ENCODE measurements around the gene ADGRD1.

The ADGRD1 gene

DNA sequence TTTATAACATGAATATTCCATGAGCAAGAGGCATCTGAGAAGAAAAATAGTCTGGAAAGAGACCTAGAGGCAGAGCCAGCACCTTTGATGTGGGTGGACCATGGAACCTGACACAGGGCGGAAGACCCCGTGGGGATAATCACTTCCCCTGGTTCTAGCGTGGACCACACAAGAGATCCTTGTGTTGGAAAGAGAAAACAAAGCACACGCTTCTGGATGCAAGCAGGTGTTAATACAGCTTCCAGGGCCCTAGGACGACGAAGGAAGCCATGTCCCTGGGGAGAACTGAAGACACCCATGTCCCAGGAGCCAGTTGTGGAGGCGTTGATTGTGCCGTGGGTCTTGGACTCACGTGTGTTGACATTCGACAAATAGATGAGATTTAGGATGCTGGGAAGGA lies 102.9 kb downstream of the ADGRD1 start:
- TF ChIP-seq FOXP2 (optimal IDR thresholded peaks at IDR 0.05; ENCODE audit: borderline replicate concordance, extremely low read depth, extremely low read length, insufficient read depth) (no peak), SIN3A (IDR thresholded peaks at IDR 0.05; ENCODE audit: borderline replicate concordance, insufficient read depth, low read length) (no peak), TAF1 (IDR thresholded peaks at IDR 0.05; ENCODE audit: borderline replicate concordance, insufficient read depth, low read length) (no peak), POLR2AphosphoS5 (IDR thresholded peaks at IDR 0.05; ENCODE audit: low read depth, low read length) (no peak)
- TF ChIP-seq, protein P1, sequence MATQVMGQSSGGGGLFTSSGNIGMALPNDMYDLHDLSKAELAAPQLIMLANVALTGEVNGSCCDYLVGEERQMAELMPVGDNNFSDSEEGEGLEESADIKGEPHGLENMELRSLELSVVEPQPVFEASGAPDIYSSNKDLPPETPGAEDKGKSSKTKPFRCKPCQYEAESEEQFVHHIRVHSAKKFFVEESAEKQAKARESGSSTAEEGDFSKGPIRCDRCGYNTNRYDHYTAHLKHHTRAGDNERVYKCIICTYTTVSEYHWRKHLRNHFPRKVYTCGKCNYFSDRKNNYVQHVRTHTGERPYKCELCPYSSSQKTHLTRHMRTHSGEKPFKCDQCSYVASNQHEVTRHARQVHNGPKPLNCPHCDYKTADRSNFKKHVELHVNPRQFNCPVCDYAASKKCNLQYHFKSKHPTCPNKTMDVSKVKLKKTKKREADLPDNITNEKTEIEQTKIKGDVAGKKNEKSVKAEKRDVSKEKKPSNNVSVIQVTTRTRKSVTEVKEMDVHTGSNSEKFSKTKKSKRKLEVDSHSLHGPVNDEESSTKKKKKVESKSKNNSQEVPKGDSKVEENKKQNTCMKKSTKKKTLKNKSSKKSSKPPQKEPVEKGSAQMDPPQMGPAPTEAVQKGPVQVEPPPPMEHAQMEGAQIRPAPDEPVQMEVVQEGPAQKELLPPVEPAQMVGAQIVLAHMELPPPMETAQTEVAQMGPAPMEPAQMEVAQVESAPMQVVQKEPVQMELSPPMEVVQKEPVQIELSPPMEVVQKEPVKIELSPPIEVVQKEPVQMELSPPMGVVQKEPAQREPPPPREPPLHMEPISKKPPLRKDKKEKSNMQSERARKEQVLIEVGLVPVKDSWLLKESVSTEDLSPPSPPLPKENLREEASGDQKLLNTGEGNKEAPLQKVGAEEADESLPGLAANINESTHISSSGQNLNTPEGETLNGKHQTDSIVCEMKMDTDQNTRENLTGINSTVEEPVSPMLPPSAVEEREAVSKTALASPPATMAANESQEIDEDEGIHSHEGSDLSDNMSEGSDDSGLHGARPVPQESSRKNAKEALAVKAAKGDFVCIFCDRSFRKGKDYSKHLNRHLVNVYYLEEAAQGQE (IDR thresholded peaks at IDR 0.05; ENCODE audit: insufficient read depth in 1 of 2, low read depth in 2 of 2, low read length in 2 of 2) = no peak

DNA sequence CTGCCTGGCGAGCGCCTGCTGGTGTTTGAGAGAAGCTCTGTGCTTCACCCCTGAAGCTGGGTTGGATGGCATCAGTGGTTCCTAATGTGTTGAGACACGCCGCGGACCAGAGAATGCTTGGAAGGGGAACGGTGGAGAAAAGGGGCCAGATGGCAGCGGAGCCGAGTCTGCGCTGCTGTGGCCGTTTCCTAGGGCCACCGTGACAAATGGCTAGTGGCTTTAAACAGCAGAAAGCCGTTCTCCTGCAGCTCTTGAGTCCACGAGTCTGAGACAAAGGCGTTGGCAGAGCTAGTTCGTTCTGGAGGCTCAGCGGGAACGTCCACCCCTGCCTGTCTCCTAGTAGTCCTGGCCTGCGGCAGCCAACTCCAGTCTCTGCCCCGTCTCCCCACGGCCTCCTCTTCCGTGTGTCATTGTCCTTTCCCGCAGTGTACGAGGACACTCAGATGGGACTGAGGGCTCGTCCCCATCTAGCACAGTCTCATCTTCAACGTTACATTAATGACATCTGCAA lies 103.6 kb downstream of the ADGRD1 start:
- TF ChIP-seq, protein P1 (IDR thresholded peaks at IDR 0.05; ENCODE audit: insufficient read depth in 1 of 2, low read depth in 2 of 2, low read length in 2 of 2) = no peak
- TF ChIP-seq FOXP2 (optimal IDR thresholded peaks at IDR 0.05; ENCODE audit: borderline replicate concordance, extremely low read depth, extremely low read length, insufficient read depth) (no peak), POLR2AphosphoS5 (IDR thresholded peaks at IDR 0.05; ENCODE audit: low read depth, low read length) (no peak), TAF1 (IDR thresholded peaks at IDR 0.05; ENCODE audit: borderline replicate concordance, insufficient read depth, low read length) (no peak), SIN3A (IDR thresholded peaks at IDR 0.05; ENCODE audit: borderline replicate concordance, insufficient read depth, low read length) (no peak)

DNA sequence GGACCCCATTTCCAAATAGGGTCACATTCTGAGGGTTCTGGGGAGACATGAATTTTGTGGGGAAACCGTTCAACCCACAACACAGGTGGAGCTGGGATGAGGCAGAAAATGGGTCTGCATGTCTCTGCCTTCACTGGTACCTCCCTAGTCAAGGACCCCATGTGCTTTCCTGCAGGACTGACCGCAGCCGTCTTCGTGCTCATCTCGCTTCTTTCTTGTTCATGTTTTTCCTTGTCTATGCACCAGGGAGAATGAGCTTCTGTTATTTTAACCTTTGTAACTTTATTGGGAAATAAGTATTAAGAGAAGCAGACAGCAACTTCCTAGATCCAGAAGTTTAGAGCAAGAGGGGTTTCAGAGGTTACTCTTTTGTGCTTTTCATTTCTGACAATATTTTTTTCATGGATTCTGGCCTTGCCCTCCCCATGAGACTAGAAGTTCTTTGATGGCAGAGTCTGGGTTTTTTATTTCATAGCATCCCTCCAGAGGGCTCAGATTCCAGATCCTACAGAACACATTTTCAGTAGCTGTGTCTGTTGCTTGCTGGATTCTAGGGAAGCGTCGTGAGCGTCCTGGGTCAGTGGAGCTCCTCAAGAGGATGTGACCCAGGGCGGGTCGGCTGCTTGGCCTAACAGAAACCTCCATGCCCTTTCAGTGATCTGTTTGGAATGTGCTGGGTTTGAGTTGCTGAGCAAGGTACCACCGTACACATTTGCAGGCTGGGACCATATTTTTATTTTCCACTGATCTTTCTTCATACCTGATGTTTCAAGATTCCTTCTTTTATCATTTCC lies 104.2 kb downstream of the ADGRD1 start:
- TF ChIP-seq TAF1 (IDR thresholded peaks at IDR 0.05; ENCODE audit: borderline replicate concordance, insufficient read depth, low read length) (no peak), FOXP2 (optimal IDR thresholded peaks at IDR 0.05; ENCODE audit: borderline replicate concordance, extremely low read depth, extremely low read length, insufficient read depth) (no peak), SIN3A (IDR thresholded peaks at IDR 0.05; ENCODE audit: borderline replicate concordance, insufficient read depth, low read length) (no peak), POLR2AphosphoS5 (IDR thresholded peaks at IDR 0.05; ENCODE audit: low read depth, low read length) (no peak)
- TF ChIP-seq, protein P1 (IDR thresholded peaks at IDR 0.05; ENCODE audit: insufficient read depth in 1 of 2, low read depth in 2 of 2, low read length in 2 of 2) = no peak

DNA sequence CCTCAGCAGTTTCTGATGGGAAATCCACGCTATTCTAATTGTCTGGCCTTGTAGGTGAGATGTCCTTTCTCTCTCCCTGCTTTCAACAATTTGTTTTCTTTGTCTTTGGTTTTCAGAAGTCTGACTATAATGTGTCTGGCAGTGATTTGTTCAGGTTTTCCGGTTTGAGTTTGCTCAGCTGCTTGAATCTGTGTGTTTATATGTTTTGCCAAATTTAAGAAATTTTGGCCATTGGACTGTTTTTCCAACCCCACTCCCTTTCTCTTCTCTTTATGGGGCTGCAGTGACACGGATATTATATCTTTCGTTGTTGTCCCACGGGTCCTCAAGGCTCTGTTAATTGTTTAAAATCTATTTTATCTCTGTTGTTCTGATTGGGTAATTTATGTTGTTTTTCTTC lies 105.0 kb downstream of the ADGRD1 start:
- TF ChIP-seq, protein P1 (IDR thresholded peaks at IDR 0.05; ENCODE audit: insufficient read depth in 1 of 2, low read depth in 2 of 2, low read length in 2 of 2) = no peak

All from PFSK-1 (cell line).